ENCODE results near the gene KLKB1. TPM values are rescaled to one million over a fixed set of nuclear protein-coding genes. Genes with fewer than 3 reads are reported as not detected.

The KLKB1 gene
- polyA plus RNA-seq, 1 of the 3 experiments (the other 2 are of a cell fraction): 0.12 TPM

DNA sequence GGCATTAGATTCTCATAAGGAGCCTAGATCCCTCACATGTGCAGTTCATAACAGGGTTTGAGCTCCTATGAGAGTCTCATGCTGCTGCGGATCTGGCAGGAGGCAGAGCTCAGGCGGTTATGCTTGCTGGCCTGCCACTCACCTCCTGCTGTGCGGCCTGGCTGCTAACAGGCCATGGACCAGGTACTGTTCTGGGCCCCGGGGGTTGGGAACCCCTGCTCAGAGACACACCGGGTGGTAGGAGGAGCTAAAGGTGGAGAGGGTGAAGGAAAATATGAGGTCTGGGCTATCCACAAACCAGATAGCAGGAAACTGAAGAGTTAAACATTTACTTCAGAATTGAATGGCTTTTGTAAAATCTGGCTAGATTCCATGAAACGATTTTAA, 32.8 kb downstream of the KLKB1 start:
- Histone ChIP-seq H3K27me3 (ENCODE audit: insufficient read depth) (no peaks in the 10 kb centered on the region), H3F3A (replicated peaks; ENCODE audit: insufficient read depth) (no peaks in the 10 kb centered on the region), H3K4me2 (no peak overlapping the region), H3K4me3 (ENCODE audit: low read depth in 2 of 2, low read length in 1 of 2) (no peak overlapping the region), H3K9me3 (no peaks in the 10 kb centered on the region), H3K4me1 (ENCODE audit: control insufficient read depth in 1 of 2, insufficient read depth in 2 of 2, low read depth in 1 of 2, low read length in 1 of 2) (no peaks in the 10 kb centered on the region), H3K79me2 (ENCODE audit: insufficient read depth) (no peaks in the 10 kb centered on the region), H2AFZ (ENCODE audit: low read depth) (no peak overlapping the region), H3K27ac (ENCODE audit: low read depth in 2 of 2, low read length in 1 of 2) (no peak overlapping the region), H3K9me2 (no peaks in the 10 kb centered on the region), H4K20me1 (ENCODE audit: insufficient read depth) (no peaks in the 10 kb centered on the region), H3K9ac (no peak overlapping the region), H3K36me3 (replicated peaks in 1 of 2; ENCODE audit: control insufficient read depth in 1 of 2, insufficient read depth in 2 of 2, low read length in 1 of 2) (no peaks in the 10 kb centered on the region)
- TF ChIP-seq FOXM1 (IDR thresholded peaks at IDR 0.05; ENCODE audit: low read depth) (no peak), GABPA (IDR thresholded peaks at IDR 0.05; ENCODE audit: low read depth) (no peak), USF2 (IDR thresholded peaks at IDR 0.05; ENCODE audit: borderline replicate concordance, low read depth, low read length) (no peak), RAD21 (IDR thresholded peaks at IDR 0.05; ENCODE audit: low read length) (no peak), MAX (IDR thresholded peaks at IDR 0.05; ENCODE audit: low read depth) (no peak), YY1 (IDR thresholded peaks at IDR 0.05; ENCODE audit: low read depth) (no peak), FOSL2 (IDR thresholded peaks at IDR 0.05; ENCODE audit: borderline replicate concordance, low read depth) (no peak), GATA2 (CRISPR knock-in tag; IDR thresholded peaks at IDR 0.05) (no peak), SMC3 (IDR thresholded peaks at IDR 0.05; ENCODE audit: low read depth, low read length) (no peak), POLR2AphosphoS5 (IDR thresholded peaks at IDR 0.05; ENCODE audit: low read depth, low read length) (no peak), RFX5 (IDR thresholded peaks at IDR 0.05; ENCODE audit: low read length) (no peak), MXI1 (IDR thresholded peaks at IDR 0.05; ENCODE audit: low read depth, low read length) (no peak), RXRA (IDR thresholded peaks at IDR 0.05; ENCODE audit: borderline replicate concordance, low read depth) (no peak), TAF1 (IDR thresholded peaks at IDR 0.05; ENCODE audit: borderline replicate concordance, low read depth, low read length) (no peak), RCOR1 (IDR thresholded peaks at IDR 0.05; ENCODE audit: low read length) (no peak)
- TF ChIP-seq, protein P1, sequence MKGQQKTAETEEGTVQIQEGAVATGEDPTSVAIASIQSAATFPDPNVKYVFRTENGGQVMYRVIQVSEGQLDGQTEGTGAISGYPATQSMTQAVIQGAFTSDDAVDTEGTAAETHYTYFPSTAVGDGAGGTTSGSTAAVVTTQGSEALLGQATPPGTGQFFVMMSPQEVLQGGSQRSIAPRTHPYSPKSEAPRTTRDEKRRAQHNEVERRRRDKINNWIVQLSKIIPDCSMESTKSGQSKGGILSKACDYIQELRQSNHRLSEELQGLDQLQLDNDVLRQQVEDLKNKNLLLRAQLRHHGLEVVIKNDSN (IDR thresholded peaks at IDR 0.05; ENCODE audit: borderline replicate concordance, low read depth): no peak
- TF ChIP-seq, protein P2, sequence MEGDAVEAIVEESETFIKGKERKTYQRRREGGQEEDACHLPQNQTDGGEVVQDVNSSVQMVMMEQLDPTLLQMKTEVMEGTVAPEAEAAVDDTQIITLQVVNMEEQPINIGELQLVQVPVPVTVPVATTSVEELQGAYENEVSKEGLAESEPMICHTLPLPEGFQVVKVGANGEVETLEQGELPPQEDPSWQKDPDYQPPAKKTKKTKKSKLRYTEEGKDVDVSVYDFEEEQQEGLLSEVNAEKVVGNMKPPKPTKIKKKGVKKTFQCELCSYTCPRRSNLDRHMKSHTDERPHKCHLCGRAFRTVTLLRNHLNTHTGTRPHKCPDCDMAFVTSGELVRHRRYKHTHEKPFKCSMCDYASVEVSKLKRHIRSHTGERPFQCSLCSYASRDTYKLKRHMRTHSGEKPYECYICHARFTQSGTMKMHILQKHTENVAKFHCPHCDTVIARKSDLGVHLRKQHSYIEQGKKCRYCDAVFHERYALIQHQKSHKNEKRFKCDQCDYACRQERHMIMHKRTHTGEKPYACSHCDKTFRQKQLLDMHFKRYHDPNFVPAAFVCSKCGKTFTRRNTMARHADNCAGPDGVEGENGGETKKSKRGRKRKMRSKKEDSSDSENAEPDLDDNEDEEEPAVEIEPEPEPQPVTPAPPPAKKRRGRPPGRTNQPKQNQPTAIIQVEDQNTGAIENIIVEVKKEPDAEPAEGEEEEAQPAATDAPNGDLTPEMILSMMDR (IDR thresholded peaks at IDR 0.05): no peak
- no peak for DNase-seq
- 14% methylated on average over 6 of the region's 6 CpGs for WGBS (ENCODE audit: low lambda C conversion rate)
- POLR2A ChIA-PET: no interaction called here
- CTCF ChIA-PET: no interaction called here

All from SK-N-SH (cell line).